GM12874 (cell line): Measurements from ENCODE around the gene NUDT9.

Experiments
- TF ChIP-seq, protein P1 (sequence below): IDR thresholded peaks from 2 replicates; pipeline ENCODE4 v1.5.1; 2011; ENCODE audit warnings: low read depth, mild to moderate bottlenecking, control low read depth, low read length, moderate library complexity; ENCODE audit not compliant: insufficient read depth

Gene NUDT9

DNA sequence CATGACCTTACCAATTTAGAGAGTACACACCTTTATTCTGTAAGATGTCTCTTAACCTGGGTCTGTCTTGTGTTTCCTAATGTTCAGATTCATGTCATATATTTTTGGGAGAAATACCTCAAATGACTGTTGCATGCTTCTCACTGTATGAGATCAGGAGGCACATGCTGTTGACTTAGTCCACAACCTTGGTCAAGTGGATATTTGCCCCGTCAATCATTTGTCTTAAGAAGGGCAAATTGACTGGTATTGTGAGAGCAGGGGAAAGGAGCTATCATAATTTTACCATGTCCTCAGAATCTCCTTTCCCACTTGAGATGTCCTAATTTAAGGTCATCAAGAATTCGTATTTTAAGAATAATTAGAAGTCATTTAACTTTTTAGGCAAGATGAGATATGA, 11.0 kb downstream of the NUDT9 start:
- TF ChIP-seq, protein P1, sequence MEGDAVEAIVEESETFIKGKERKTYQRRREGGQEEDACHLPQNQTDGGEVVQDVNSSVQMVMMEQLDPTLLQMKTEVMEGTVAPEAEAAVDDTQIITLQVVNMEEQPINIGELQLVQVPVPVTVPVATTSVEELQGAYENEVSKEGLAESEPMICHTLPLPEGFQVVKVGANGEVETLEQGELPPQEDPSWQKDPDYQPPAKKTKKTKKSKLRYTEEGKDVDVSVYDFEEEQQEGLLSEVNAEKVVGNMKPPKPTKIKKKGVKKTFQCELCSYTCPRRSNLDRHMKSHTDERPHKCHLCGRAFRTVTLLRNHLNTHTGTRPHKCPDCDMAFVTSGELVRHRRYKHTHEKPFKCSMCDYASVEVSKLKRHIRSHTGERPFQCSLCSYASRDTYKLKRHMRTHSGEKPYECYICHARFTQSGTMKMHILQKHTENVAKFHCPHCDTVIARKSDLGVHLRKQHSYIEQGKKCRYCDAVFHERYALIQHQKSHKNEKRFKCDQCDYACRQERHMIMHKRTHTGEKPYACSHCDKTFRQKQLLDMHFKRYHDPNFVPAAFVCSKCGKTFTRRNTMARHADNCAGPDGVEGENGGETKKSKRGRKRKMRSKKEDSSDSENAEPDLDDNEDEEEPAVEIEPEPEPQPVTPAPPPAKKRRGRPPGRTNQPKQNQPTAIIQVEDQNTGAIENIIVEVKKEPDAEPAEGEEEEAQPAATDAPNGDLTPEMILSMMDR, result no peak

DNA sequence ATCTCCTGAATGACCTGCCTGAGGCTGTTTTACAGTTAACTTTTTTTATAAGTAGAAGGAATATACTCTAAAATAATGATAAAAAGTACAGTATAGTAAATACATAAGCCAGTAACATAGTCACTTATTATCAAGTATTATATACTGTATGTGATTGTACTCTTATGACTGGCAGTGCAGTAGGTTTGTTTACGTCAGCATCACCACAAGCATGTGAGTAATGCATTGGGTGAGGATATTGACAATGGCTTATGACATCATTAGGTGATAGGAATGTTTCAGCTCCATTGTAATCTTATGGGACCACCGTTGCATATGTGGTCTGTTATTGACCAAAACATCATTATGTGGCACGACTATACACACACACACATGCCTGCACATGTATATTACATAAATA, 20.5 kb downstream of the NUDT9 start:
- TF ChIP-seq, protein P1, result no peak

DNA sequence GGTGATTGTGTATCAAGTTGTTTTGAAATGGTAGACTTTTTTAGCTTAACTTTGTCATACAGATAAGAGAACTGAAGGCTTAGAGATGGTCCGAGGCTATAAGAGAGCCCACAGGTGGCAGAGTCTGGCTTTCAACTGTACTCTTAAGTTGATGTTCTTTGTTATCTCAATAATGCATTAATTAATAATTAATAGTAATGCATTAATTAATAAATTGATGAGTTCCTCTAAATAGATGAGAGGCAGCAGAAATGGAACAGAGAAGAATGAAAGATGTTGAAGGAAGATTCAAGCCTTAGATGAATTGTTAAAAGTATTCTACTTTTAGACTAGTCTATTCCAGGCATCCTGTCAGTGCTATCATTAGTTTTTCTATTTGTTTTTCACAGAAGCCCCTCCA, 22.4 kb downstream of the NUDT9 start:
- TF ChIP-seq, protein P1, result no peak

DNA sequence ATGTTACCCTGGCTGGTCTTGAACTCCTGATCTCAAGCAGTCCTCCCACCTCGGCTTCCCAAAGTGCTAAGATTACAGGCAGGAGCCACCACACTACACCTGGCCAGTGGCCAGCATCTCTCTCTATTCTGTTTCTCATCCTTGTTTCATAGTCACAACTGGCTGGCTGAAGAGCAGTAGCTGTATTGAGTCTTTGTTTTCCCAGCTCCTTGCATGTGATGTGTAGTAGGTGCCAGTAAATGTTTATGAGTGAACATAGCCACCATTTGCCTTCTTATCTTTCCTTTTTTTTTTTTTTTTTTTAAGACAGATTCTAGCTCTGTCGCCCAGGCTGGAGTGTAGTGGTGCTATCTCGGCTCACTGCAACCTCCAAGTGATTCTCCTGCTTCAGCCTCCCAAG, 23.6 kb downstream of the NUDT9 start:
- TF ChIP-seq, protein P1, result no peak

DNA sequence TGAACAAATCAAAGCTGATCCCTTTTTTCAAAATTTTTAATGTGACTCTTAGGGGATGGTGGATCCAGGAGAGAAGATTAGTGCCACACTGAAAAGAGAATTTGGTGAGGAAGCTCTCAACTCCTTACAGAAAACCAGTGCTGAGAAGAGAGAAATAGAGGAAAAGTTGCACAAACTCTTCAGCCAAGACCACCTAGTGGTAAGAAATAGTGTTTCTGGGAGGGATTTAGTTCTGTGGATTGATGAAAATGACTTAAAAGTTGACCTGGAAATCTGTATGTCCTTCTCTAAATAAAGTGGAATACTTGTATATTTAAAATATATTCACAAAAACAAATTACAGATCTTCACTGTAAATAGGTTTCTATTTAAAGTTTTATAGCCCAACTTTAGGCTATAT, 29.2 kb downstream of the NUDT9 start:
- TF ChIP-seq, protein P1, result no peak

DNA sequence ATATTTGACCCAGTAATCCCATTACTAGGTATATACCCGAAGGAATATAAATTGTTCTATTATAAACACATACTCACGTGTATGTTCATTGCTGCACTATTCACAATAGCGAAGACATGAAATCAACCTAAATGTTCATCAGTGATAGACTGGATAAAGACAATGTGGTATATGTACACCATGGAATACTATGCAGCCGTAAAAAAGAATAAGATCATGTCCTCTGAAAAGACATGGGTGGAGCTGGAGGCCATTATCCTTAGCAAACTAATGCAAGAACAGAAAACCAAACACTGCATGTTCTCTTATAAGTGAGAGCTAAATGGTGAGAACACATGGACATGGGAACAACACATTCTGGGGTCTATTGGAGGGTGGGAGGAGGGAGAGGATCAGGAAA, 36.5 kb downstream of the NUDT9 start:
- TF ChIP-seq, protein P1, result no peak

DNA sequence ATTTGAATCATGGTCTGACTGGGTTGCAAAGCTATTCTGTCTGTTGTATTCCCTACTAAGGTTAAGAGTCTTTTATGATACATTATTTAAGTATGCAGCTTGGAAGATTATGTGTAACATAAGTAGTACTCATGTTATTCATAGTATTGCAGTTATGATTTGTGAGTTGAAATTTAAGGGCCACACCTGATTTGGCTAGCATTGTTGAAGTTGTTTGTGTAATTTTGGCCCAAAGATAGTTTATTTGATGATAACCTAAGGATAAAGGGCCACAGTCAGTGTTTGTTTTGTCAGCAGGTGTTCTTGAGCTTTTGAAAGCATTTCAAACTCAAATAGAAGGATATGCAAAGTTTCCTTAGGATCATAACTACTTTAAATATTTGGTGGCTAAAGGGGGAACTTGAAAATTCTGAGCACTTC, 38.9 kb downstream of the NUDT9 start:
- TF ChIP-seq, protein P1, result no peak

DNA sequence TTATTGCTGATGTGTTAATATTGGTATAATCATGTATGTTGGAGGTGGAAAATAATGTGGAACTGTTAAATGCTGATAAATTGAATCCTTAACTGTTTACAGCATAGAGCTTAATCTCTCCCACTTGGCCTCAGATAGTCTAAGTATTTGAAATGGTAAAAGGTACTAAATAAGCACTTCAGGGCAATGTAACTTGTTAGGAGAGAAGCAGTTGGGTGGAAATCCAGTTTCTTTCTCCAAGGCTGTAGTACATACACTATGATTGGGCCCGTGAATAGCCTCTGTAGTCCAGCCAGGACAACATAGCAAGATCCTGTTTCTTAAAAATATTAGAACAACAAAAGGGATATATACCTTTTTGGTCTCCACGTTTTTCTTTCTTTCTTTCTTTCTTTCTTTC, 39.7 kb downstream of the NUDT9 start:
- TF ChIP-seq, protein P1, result no peak
